H1 (cell line): ENCODE data around the gene WBP4. TPM values are rescaled to one million over a fixed set of nuclear protein-coding genes. Genes with fewer than 3 reads are reported as not detected.

Experiments used
- ASH2L ChIP-seq: fragments of 200-600, 300-600 bp; sonication (generic); IDR thresholded peaks from one replicate; pipeline ENCODE4 v1.7.1; 2017; ENCODE audit warnings: low read length
- ATF2 ChIP-seq: IDR thresholded peaks from 2 replicates; pipeline ENCODE4 v1.6.1; 2012; ENCODE audit warnings: low read length, inconsistent platforms
- CBX5 ChIP-seq: fragments of 300-800, 300-1000 bp; sonication (generic); IDR thresholded peaks from 2 replicates; pipeline ENCODE4 v1.7.1; 2016; ENCODE audit warnings: antibody characterized with exemption, low read length, low read depth
- CTCF ChIP-seq, 3 experiments: IDR thresholded peaks; 1 replicate in 2 of 3; 2 replicates in 1 of 3; pipeline versions ENCODE4 v1.5.1 to v1.6.1; 2011; ENCODE audit warnings: low read length in 3 of 3, mild to moderate bottlenecking in 3 of 3, inconsistent platforms in 2 of 3, low read depth in 1 of 3, moderate library complexity in 1 of 3; ENCODE audit not compliant: insufficient read depth in 1 of 3; ENCODE audit errors: control extremely low read depth in 1 of 3
- FOSL1 ChIP-seq: IDR thresholded peaks from 2 replicates; pipeline ENCODE4 v1.6.1; 2011; ENCODE audit warnings: mild to moderate bottlenecking, low read depth, low read length, moderate library complexity; ENCODE audit not compliant: insufficient read depth
- GTF2F1 ChIP-seq: IDR thresholded peaks from 2 replicates; pipeline ENCODE4 v1.6.1; 2012; ENCODE audit warnings: low read depth, low read length, improper control_type of control experiment, borderline replicate concordance
- JUND ChIP-seq: IDR thresholded peaks from 2 replicates; pipeline ENCODE4 v1.6.1; 2011; ENCODE audit warnings: mild to moderate bottlenecking, improper control_type of control experiment, low read length
- MAFK ChIP-seq: IDR thresholded peaks from 2 replicates; pipeline ENCODE4 v1.6.1; 2012; ENCODE audit warnings: low read depth, mild to moderate bottlenecking, improper control_type of control experiment, low read length
- RAD21 ChIP-seq, 2 experiments: IDR thresholded peaks in 1 of 2; conservative IDR thresholded peaks in 1 of 2; 2 replicates each; pipeline ENCODE4 v1.6.1; 2011; ENCODE audit warnings: low read depth in 2 of 2, low read length in 2 of 2, improper control_type of control experiment in 1 of 2, inconsistent platforms in 1 of 2, mild to moderate bottlenecking in 1 of 2, moderate library complexity in 1 of 2
- RNF2 ChIP-seq: fragments of 200-900, 300-1000 bp; sonication (generic); IDR thresholded peaks from 2 replicates; pipeline ENCODE4 v1.7.1; 2016; ENCODE audit warnings: borderline replicate concordance, low read depth, mild to moderate bottlenecking, antibody characterized with exemption, low read length; ENCODE audit not compliant: poor library complexity, severe bottlenecking; ENCODE audit errors: missing control alignments
- SAP30 ChIP-seq: fragments of 300-600 bp; sonication (generic); IDR thresholded peaks from 2 replicates; pipeline ENCODE4 v1.7.1; 2012; ENCODE audit warnings: low read length, moderate library complexity, mild to moderate bottlenecking, inconsistent platforms; ENCODE audit not compliant: insufficient read depth, insufficient replicate concordance
- SIRT6 ChIP-seq: IDR thresholded peaks from one replicate; pipeline ENCODE4 v1.7.1; 2012; ENCODE audit warnings: low read length, inconsistent platforms
- SIX5 ChIP-seq: IDR thresholded peaks from 2 replicates; pipeline ENCODE4 v1.6.1; 2011; ENCODE audit warnings: mild to moderate bottlenecking, low read depth, low read length
- SP1 ChIP-seq: IDR thresholded peaks from 2 replicates; pipeline ENCODE4 v1.6.1; 2011; ENCODE audit warnings: low read depth, low read length
- SP2 ChIP-seq: IDR thresholded peaks from 2 replicates; pipeline ENCODE4 v1.6.1; 2012; ENCODE audit warnings: mild to moderate bottlenecking, low read length, inconsistent platforms
- SP4 ChIP-seq: IDR thresholded peaks from 2 replicates; pipeline ENCODE4 v1.6.1; 2012; ENCODE audit warnings: low read length, inconsistent platforms
- TAF7 ChIP-seq: optimal IDR thresholded peaks from 2 replicates; pipeline ENCODE3; 2011; ENCODE audit warnings: low read depth, mild to moderate bottlenecking, inconsistent platforms, low read length, moderate library complexity, borderline replicate concordance
- USF2 ChIP-seq: IDR thresholded peaks from 2 replicates; pipeline ENCODE4 v1.6.1; 2011; ENCODE audit warnings: low read length, improper control_type of control experiment
- ZNF274 ChIP-seq: IDR thresholded peaks from 2 replicates; pipeline ENCODE4 v1.7.0; 2012; ENCODE audit warnings: low read length, borderline replicate concordance; ENCODE audit errors: extremely low read depth
- polyA plus RNA-seq, 7 experiments: library from polyadenylated mRNA; depleted of rRNA in 3 of 7; stranded (reverse) in 5 of 7; unstranded in 2 of 7; fragments of >200 nt in 5 of 7; fragments of 200-250 nt in 2 of 7; gene quantifications; 1 replicate in 5 of 7; 2 replicates in 1 of 7; 4 replicates in 1 of 7; pipeline versions ENCODE4 v1.2.1 to v1.2.3, GENCODE V29; 2011 to 2013; ENCODE audit warnings: missing spikeins in 2 of 7, mixed read lengths in 2 of 7
- total RNA-seq: library from RNA; stranded (reverse); fragmentation: NEBNext Ultra II Directional; extraction: Animal tissue kit (Norgen Biotek cat#: 25700); gene quantifications from 2 replicates; pipeline ENCODE4 v1.2.1, GENCODE V29; 2021

WBP4 gene
- total and polyA plus RNA-seq, 2 of the 8 experiments (the other 6 are each of a cell fraction or from before 2014, with no cell fraction given), result 3.0 to 10.0 TPM

- TF ChIP-seq FOSL1 (no peak), TAF7 (peak; percentile 57), SIRT6 (no peak), RAD21 (IDR thresholded peaks at IDR 0.05 in 1 of 2, conservative IDR thresholded peaks at IDR 0.05 in 1 of 2; ENCODE audit: low read depth in 2 of 2, low read length in 2 of 2) (peak in 1 of 2 experiments; percentile 1; a peak in 1 of 4 replicates), SP4 (no peak), RNF2 (no peak), CBX5 (no peak), SIX5 (peak; percentile 97), ASH2L (peak; percentile 68), ZNF274 (no peak), CTCF (IDR thresholded peaks at IDR 0.05; ENCODE audit: control extremely low read depth in 1 of 3, insufficient read depth in 1 of 3, low read depth in 1 of 3, low read length in 3 of 3) (no peak), GTF2F1 (no peak), SAP30 (no peak), SP1 (peak; percentile 64), USF2 (no peak), JUND (peak; percentile 35; the same call in 1 of the 2 replicates), SP2 (no peak), MAFK (no peak), ATF2 (peak; percentile 80; the same call in 1 of the 2 replicates)
Measured at GRCh38 chr13:41132512-41133152, 71.3 kb downstream of the WBP4 start, which contains the start of gene KBTBD6 (continued).
